ENCODE results near the gene VPS25.

The VPS25 gene

GRCh38 chr17:42780851-42781638 is 7.8 kb downstream of the VPS25 start:
- H3K4me3 ChIP-seq (ENCODE audit: low read length) = no peak overlapping the region
- H3K4me2 ChIP-seq (ENCODE audit: low read length) = peak overlapping the region; percentile 55
- H4K5ac ChIP-seq (ENCODE audit: low read length) = no peak overlapping the region
- no peak overlapping the region for H3K23ac ChIP-seq (ENCODE audit: low read length)
- no peaks in the 10 kb centered on the region for H3K79me2 ChIP-seq (ENCODE audit: control insufficient read depth, insufficient read depth, low read length)
- no peak overlapping the region for H2AK5ac ChIP-seq (ENCODE audit: low read length)
- peak overlapping the region; percentile 67 for H3K9ac ChIP-seq (ENCODE audit: low read length)
- H3K4me1 ChIP-seq (ENCODE audit: control insufficient read depth, low read depth, low read length) = peaks cover 3% of the 10 kb centered on the region
- H3K27me3 ChIP-seq (ENCODE audit: insufficient read depth, low read length, poor library complexity) = peaks cover 6% of the 10 kb centered on the region
- H2BK15ac ChIP-seq (replicated peaks; ENCODE audit: low read depth) = no peak overlapping the region
- no peak overlapping the region for H3K4ac ChIP-seq (ENCODE audit: low read depth, low read length)
- no peaks in the 10 kb centered on the region for H3K79me1 ChIP-seq (ENCODE audit: low read length)
- no peak overlapping the region for H2BK5ac ChIP-seq (ENCODE audit: low read length)
- no peak overlapping the region for H3K18ac ChIP-seq (ENCODE audit: low read length)
- H4K8ac ChIP-seq (ENCODE audit: low read depth, low read length) = no peak overlapping the region
- H3K27ac ChIP-seq (ENCODE audit: low read depth, low read length) = no peak overlapping the region
- peaks cover 3% of the 10 kb centered on the region for H3K36me3 ChIP-seq (ENCODE audit: control insufficient read depth, insufficient read depth, low read length)
- WGBS (ENCODE audit: extremely low coverage, insufficient coverage, low lambda C conversion rate) = no CpG with 5 or more reads among the region's 39 CpGs
- no peak for DNase-seq
- H2BK120ac ChIP-seq (ENCODE audit: low read depth, low read length) = no peak overlapping the region
- H3K56ac ChIP-seq (ENCODE audit: low read length) = peak overlapping the region; percentile 80

- Histone ChIP-seq H3K27ac (ENCODE audit: low read depth, low read length) (no peak overlapping the region), H4K8ac (ENCODE audit: low read depth, low read length) (no peak overlapping the region), H3K79me1 (ENCODE audit: low read length) (no peaks in the 10 kb centered on the region), H2BK5ac (ENCODE audit: low read length) (no peak overlapping the region), H3K9ac (ENCODE audit: low read length) (no peak overlapping the region), H3K4ac (ENCODE audit: low read depth, low read length) (no peak overlapping the region), H3K4me1 (ENCODE audit: control insufficient read depth, low read depth, low read length) (peaks cover 3% of the 10 kb centered on the region), H3K56ac (ENCODE audit: low read length) (no peak overlapping the region), H3K18ac (ENCODE audit: low read length) (no peak overlapping the region), H3K4me3 (ENCODE audit: low read length) (no peak overlapping the region), H3K79me2 (ENCODE audit: control insufficient read depth, insufficient read depth, low read length) (no peaks in the 10 kb centered on the region), H3K36me3 (ENCODE audit: control insufficient read depth, insufficient read depth, low read length) (peaks cover 2% of the 10 kb centered on the region), H3K4me2 (ENCODE audit: low read length) (no peak overlapping the region), H3K23ac (ENCODE audit: low read length) (no peak overlapping the region), H3K27me3 (ENCODE audit: insufficient read depth, low read length, poor library complexity) (peaks cover 6% of the 10 kb centered on the region), H4K5ac (ENCODE audit: low read length) (no peak overlapping the region), H2AK5ac (ENCODE audit: low read length) (no peak overlapping the region), H2BK15ac (replicated peaks; ENCODE audit: low read depth) (no peak overlapping the region), H2BK120ac (ENCODE audit: low read depth, low read length) (no peak overlapping the region)
- DNase-seq = no peak
- no CpG with 5 or more reads among the region's 10 CpGs for WGBS (ENCODE audit: extremely low coverage, insufficient coverage, low lambda C conversion rate)
Measured at GRCh38 chr17:42781639-42782165, 8.5 kb downstream of the VPS25 start.

GRCh38 chr17:42782166-42783061 is 9.2 kb downstream of the VPS25 start:
- no peak overlapping the region for H3K4me2 ChIP-seq (ENCODE audit: low read length)
- H3K79me2 ChIP-seq (ENCODE audit: control insufficient read depth, insufficient read depth, low read length) = no peaks in the 10 kb centered on the region
- H2BK15ac ChIP-seq (replicated peaks; ENCODE audit: low read depth) = no peak overlapping the region
- WGBS (ENCODE audit: extremely low coverage, insufficient coverage, low lambda C conversion rate) = no CpG with 5 or more reads among the region's 29 CpGs
- H4K8ac ChIP-seq (ENCODE audit: low read depth, low read length) = no peak overlapping the region
- no peaks in the 10 kb centered on the region for H3K79me1 ChIP-seq (ENCODE audit: low read length)
- H3K4me1 ChIP-seq (ENCODE audit: control insufficient read depth, low read depth, low read length) = peaks cover 3% of the 10 kb centered on the region
- H3K4me3 ChIP-seq (ENCODE audit: low read length) = no peak overlapping the region
- H3K9ac ChIP-seq (ENCODE audit: low read length) = no peak overlapping the region
- peaks cover 2% of the 10 kb centered on the region for H3K36me3 ChIP-seq (ENCODE audit: control insufficient read depth, insufficient read depth, low read length)
- H3K56ac ChIP-seq (ENCODE audit: low read length) = no peak overlapping the region
- H3K27ac ChIP-seq (ENCODE audit: low read depth, low read length) = no peak overlapping the region
- H3K18ac ChIP-seq (ENCODE audit: low read length) = no peak overlapping the region
- H4K5ac ChIP-seq (ENCODE audit: low read length) = no peak overlapping the region
- H2AK5ac ChIP-seq (ENCODE audit: low read length) = no peak overlapping the region
- DNase-seq = no peak
- no peak overlapping the region for H3K4ac ChIP-seq (ENCODE audit: low read depth, low read length)
- no peak overlapping the region for H2BK5ac ChIP-seq (ENCODE audit: low read length)
- peaks cover 6% of the 10 kb centered on the region for H3K27me3 ChIP-seq (ENCODE audit: insufficient read depth, low read length, poor library complexity)
- H3K23ac ChIP-seq (ENCODE audit: low read length) = no peak overlapping the region
- H2BK120ac ChIP-seq (ENCODE audit: low read depth, low read length) = no peak overlapping the region

DNA sequence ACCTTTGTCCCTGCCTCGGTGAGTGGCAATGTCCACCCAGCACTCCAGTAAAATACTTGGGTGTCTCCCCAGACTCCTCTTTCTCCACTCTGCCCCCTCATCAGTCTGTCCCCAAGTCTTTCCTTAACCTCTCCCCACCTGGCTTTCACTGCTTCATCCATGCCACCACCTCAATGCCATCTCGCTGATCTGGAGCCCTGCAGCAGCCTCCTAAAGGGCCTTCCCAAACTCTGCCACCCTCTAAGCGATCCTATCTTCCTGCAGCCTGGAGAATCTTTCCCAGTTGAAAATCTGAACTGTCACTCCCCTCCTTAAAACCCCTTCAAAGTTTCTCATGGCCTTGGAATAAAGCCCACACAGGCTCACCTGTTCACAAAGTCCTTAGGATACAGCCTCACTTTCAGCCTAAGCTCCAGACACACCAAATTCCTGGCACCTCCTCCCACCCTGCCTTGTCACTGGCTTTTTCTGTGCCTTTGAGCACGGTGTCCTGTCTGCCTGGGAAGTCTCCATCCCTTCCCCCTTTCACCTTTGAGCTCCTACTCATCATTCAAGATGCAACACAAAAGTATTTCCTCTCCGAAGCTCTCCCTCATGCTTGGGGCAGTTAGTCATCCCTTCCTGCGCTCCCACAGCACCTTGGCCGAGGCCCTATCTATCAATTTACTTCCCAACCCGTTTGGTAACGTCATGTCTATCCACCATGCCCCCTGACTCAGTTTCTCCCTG is 10.0 kb downstream of the VPS25 start:
- no CpG with 5 or more reads among the region's 9 CpGs for WGBS (ENCODE audit: extremely low coverage, insufficient coverage, low lambda C conversion rate)
- peak; percentile 80 for DNase-seq
- no peak overlapping the region for H2AK5ac ChIP-seq (ENCODE audit: low read length)
- H3K23ac ChIP-seq (ENCODE audit: low read length) = no peak overlapping the region
- H2BK5ac ChIP-seq (ENCODE audit: low read length) = no peak overlapping the region
- H3K36me3 ChIP-seq (ENCODE audit: control insufficient read depth, insufficient read depth, low read length) = peaks cover 2% of the 10 kb centered on the region
- H3K27ac ChIP-seq (ENCODE audit: low read depth, low read length) = peak overlapping the region; percentile 6
- H3K79me1 ChIP-seq (ENCODE audit: low read length) = no peaks in the 10 kb centered on the region
- peaks cover 3% of the 10 kb centered on the region for H3K4me1 ChIP-seq (ENCODE audit: control insufficient read depth, low read depth, low read length)
- H3K4me2 ChIP-seq (ENCODE audit: low read length) = no peak overlapping the region
- H3K18ac ChIP-seq (ENCODE audit: low read length) = no peak overlapping the region
- H3K27me3 ChIP-seq (ENCODE audit: insufficient read depth, low read length, poor library complexity) = peaks cover 6% of the 10 kb centered on the region
- no peaks in the 10 kb centered on the region for H3K79me2 ChIP-seq (ENCODE audit: control insufficient read depth, insufficient read depth, low read length)
- H4K5ac ChIP-seq (ENCODE audit: low read length) = no peak overlapping the region
- H4K8ac ChIP-seq (ENCODE audit: low read depth, low read length) = no peak overlapping the region
- no peak overlapping the region for H3K56ac ChIP-seq (ENCODE audit: low read length)
- no peak overlapping the region for H3K4me3 ChIP-seq (ENCODE audit: low read length)
- no peak overlapping the region for H2BK15ac ChIP-seq (replicated peaks; ENCODE audit: low read depth)
- H3K4ac ChIP-seq (ENCODE audit: low read depth, low read length) = no peak overlapping the region
- H2BK120ac ChIP-seq (ENCODE audit: low read depth, low read length) = no peak overlapping the region
- no peak overlapping the region for H3K9ac ChIP-seq (ENCODE audit: low read length)

DNA sequence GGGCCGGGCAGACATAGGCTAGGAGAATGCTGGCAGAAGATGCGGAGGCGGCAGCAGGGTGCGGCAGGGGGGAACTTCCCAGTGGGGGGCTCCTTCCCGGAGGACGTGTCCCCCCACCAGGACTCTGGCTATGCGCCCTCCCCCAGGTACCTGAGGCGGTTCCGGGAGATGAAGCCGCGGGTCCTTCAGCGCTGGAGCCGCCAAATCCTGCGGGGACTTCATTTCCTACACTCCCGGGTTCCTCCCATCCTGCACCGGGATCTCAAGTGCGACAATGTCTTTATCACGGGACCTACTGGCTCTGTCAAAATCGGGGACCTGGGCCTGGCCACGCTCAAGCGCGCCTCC is 10.5 kb downstream of the VPS25 start:
- H3K4ac ChIP-seq (ENCODE audit: low read depth, low read length) = no peak overlapping the region
- H3K23ac ChIP-seq (ENCODE audit: low read length) = no peak overlapping the region
- no peak overlapping the region for H3K18ac ChIP-seq (ENCODE audit: low read length)
- WGBS (ENCODE audit: extremely low coverage, insufficient coverage, low lambda C conversion rate) = no CpG with 5 or more reads among the region's 22 CpGs
- H3K36me3 ChIP-seq (ENCODE audit: control insufficient read depth, insufficient read depth, low read length) = no peaks in the 10 kb centered on the region
- no peaks in the 10 kb centered on the region for H3K79me1 ChIP-seq (ENCODE audit: low read length)
- H3K79me2 ChIP-seq (ENCODE audit: control insufficient read depth, insufficient read depth, low read length) = no peaks in the 10 kb centered on the region
- no peak overlapping the region for H3K4me3 ChIP-seq (ENCODE audit: low read length)
- H3K56ac ChIP-seq (ENCODE audit: low read length) = no peak overlapping the region
- no peak overlapping the region for H2BK5ac ChIP-seq (ENCODE audit: low read length)
- peaks cover 6% of the 10 kb centered on the region for H3K27me3 ChIP-seq (ENCODE audit: insufficient read depth, low read length, poor library complexity)
- H4K5ac ChIP-seq (ENCODE audit: low read length) = no peak overlapping the region
- peak overlapping the region; percentile 6 for H3K27ac ChIP-seq (ENCODE audit: low read depth, low read length)
- H2BK15ac ChIP-seq (replicated peaks; ENCODE audit: low read depth) = no peak overlapping the region
- H2AK5ac ChIP-seq (ENCODE audit: low read length) = no peak overlapping the region
- H3K9ac ChIP-seq (ENCODE audit: low read length) = no peak overlapping the region
- DNase-seq = no peak
- no peak overlapping the region for H2BK120ac ChIP-seq (ENCODE audit: low read depth, low read length)
- H4K8ac ChIP-seq (ENCODE audit: low read depth, low read length) = no peak overlapping the region
- H3K4me1 ChIP-seq (ENCODE audit: control insufficient read depth, low read depth, low read length) = peaks cover 3% of the 10 kb centered on the region
- H3K4me2 ChIP-seq (ENCODE audit: low read length) = no peak overlapping the region

All from mesendoderm (in vitro differentiated cells).